Measurements from ENCODE around the gene GNPTAB.

Gene GNPTAB

DNA sequence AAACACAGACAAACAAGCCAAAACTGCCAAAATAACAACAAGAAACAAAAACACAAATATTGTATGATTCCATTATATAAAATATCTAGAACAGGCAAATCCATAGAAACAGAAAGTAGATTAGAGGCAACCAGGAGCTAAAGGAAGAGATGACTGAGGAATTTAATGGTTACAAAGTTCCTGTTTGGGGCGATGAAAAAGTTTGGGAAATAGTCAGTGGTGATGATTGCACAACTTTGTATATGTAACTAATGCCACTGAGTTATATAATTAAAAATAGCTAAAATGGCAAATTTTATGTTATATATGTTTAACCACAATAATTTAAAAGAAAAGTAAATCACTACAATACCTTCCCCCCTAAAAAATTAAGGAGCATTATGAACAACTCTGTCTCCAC, 24.5 kb downstream of the GNPTAB start:
- H3K9me3 ChIP-seq (ENCODE audit: control insufficient read depth, insufficient read depth, low read length): no peaks in the 10 kb centered on the region
- H3K4me1 ChIP-seq (ENCODE audit: insufficient read depth, low read length): peaks cover 7% of the 10 kb centered on the region; the same call in 1 of the 2 replicates
- no peaks in the 10 kb centered on the region for H3K36me3 ChIP-seq (ENCODE audit: insufficient read depth, low read length)
- H3K9ac ChIP-seq (ENCODE audit: low read depth, low read length): no peak overlapping the region

DNA sequence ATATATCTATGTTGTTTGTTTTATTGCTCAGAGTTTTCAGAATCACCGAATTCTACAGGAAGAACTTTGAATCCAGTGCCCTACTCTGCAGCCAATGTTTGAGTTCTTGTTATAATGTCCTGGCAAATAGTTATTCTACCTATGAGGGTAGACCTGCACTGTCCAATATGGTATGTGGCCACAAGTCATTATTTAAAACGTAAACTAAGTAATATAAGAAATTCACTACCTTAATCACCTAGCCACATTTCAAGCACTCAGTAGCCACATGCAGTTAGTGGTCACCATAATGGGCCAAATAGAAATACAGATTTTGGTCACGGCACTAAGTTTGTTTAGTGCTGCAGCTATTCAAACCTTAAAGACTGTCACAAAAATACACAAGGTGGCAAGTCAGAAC, 26.4 kb downstream of the GNPTAB start:
- no peak overlapping the region for H3K9ac ChIP-seq (ENCODE audit: low read depth, low read length)

DNA sequence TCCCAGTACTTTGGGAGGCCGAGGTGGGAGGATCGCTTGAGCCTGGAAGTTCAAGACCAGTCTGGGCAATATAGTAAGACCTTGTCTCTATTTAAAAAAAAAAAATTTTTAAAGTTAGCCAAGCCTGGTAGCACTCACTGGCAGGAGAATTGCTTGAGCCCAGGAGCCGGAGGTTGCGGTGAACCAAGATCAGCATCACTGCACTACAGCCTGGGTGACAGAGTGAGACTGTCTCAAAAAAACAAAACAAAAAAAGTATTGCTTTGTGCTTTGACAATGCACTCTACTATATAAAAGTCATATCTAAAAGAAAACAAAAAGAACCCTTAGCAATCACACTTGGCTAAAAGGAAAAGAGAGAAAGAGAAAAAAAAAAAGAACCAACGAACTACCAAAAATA, 26.8 kb downstream of the GNPTAB start:
- Histone ChIP-seq H3K9me3 (ENCODE audit: control insufficient read depth, insufficient read depth, low read length) (no peaks in the 10 kb centered on the region), H3K4me1 (ENCODE audit: insufficient read depth, low read length) (peaks cover 7% of the 10 kb centered on the region; the same call in 1 of the 2 replicates), H3K9ac (ENCODE audit: low read depth, low read length) (no peak overlapping the region), H3K36me3 (ENCODE audit: insufficient read depth, low read length) (no peaks in the 10 kb centered on the region)

More for the DNA sequence above, 26.4 kb downstream of the GNPTAB start:
- H3K36me3 ChIP-seq (ENCODE audit: insufficient read depth, low read length): no peaks in the 10 kb centered on the region
- H3K4me1 ChIP-seq (ENCODE audit: insufficient read depth, low read length): peaks cover 7% of the 10 kb centered on the region; the same call in 1 of the 2 replicates
- H3K9me3 ChIP-seq (ENCODE audit: control insufficient read depth, insufficient read depth, low read length): no peaks in the 10 kb centered on the region

- Histone ChIP-seq H3K9ac (ENCODE audit: low read depth, low read length) (no peak overlapping the region), H3K9me3 (ENCODE audit: control insufficient read depth, insufficient read depth, low read length) (no peaks in the 10 kb centered on the region), H3K4me1 (ENCODE audit: insufficient read depth, low read length) (peaks cover 5% of the 10 kb centered on the region; the same call in 1 of the 2 replicates), H3K36me3 (ENCODE audit: insufficient read depth, low read length) (no peaks in the 10 kb centered on the region)
These were observed 28.3 kb downstream of the GNPTAB start for GRCh38 chr12:101802486-101802885.

GRCh38 chr12:101799774-101800173, 31.0 kb downstream of the GNPTAB start:
- Histone ChIP-seq H3K9ac (ENCODE audit: low read depth, low read length) (no peak overlapping the region), H3K4me1 (ENCODE audit: insufficient read depth, low read length) (no peaks in the 10 kb centered on the region), H3K36me3 (ENCODE audit: insufficient read depth, low read length) (no peaks in the 10 kb centered on the region; the same call in 1 of the 2 replicates), H3K9me3 (ENCODE audit: control insufficient read depth, insufficient read depth, low read length) (no peaks in the 10 kb centered on the region)

DNA sequence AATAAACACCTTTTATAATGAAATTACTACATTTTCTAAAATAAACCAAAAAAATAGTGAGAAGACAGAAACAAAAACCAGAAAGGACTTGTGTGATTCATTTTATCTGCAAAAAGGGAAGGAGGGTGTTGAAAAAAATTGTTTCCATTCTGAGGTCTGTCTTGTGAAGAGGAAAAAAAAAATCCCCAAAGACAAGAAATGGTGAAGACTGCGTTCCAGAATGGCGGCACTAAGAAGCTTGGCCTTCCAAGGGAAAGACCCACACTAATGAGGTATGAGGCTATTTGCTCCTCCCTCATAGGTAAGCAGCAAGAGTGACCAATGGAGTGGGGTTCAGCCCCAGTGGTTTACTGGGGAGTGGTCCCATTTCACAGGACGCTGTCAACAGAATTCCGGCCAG, 35.0 kb downstream of the GNPTAB start:
- Histone ChIP-seq H3K36me3 (ENCODE audit: insufficient read depth, low read length) (no peaks in the 10 kb centered on the region; the same call in none of the 2 replicates), H3K9me3 (ENCODE audit: control insufficient read depth, insufficient read depth, low read length) (no peaks in the 10 kb centered on the region), H3K4me1 (ENCODE audit: insufficient read depth, low read length) (no peaks in the 10 kb centered on the region), H3K9ac (ENCODE audit: low read depth, low read length) (no peak overlapping the region)

- H3K9me3 ChIP-seq (ENCODE audit: control insufficient read depth, insufficient read depth, low read length): no peaks in the 10 kb centered on the region
- no peak overlapping the region for H3K9ac ChIP-seq (ENCODE audit: low read depth, low read length)
- H3K4me1 ChIP-seq (ENCODE audit: insufficient read depth, low read length): no peaks in the 10 kb centered on the region
- H3K36me3 ChIP-seq (ENCODE audit: insufficient read depth, low read length): no peaks in the 10 kb centered on the region; the same call in none of the 2 replicates
These were observed 35.7 kb downstream of the GNPTAB start for GRCh38 chr12:101795013-101795412.

DNA sequence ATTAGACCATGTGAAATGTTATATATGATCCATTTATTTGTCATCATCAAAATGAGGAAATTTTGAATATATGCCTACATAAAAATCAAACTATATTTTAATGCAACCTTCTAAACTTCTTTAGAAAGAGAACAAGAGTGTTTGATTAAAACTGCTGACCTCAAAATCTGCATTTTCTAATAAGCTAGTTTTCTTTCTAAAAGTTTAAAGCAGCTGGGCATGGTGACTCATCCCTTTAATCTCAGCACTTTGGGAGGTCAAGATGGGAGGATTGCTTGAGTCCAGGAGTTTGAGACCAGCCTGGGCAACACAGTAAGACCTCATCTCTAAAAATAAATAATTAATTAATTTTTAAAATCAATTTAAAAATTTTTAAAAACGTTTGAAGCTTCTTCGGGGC, 36.2 kb downstream of the GNPTAB start:
- Histone ChIP-seq H3K9ac (ENCODE audit: low read depth, low read length) (no peak overlapping the region), H3K4me1 (ENCODE audit: insufficient read depth, low read length) (no peaks in the 10 kb centered on the region), H3K36me3 (ENCODE audit: insufficient read depth, low read length) (no peaks in the 10 kb centered on the region; the same call in none of the 2 replicates), H3K9me3 (ENCODE audit: control insufficient read depth, insufficient read depth, low read length) (no peaks in the 10 kb centered on the region)

GRCh38 chr12:101793401-101793800, 37.4 kb downstream of the GNPTAB start:
- Histone ChIP-seq H3K4me1 (ENCODE audit: insufficient read depth, low read length) (no peaks in the 10 kb centered on the region), H3K9ac (ENCODE audit: low read depth, low read length) (no peak overlapping the region), H3K36me3 (ENCODE audit: insufficient read depth, low read length) (no peaks in the 10 kb centered on the region; the same call in none of the 2 replicates), H3K9me3 (ENCODE audit: control insufficient read depth, insufficient read depth, low read length) (no peaks in the 10 kb centered on the region)

- Histone ChIP-seq H3K4me1 (ENCODE audit: insufficient read depth, low read length) (no peaks in the 10 kb centered on the region), H3K9me3 (ENCODE audit: control insufficient read depth, insufficient read depth, low read length) (no peaks in the 10 kb centered on the region), H3K36me3 (ENCODE audit: insufficient read depth, low read length) (no peaks in the 10 kb centered on the region; the same call in none of the 2 replicates), H3K9ac (ENCODE audit: low read depth, low read length) (no peak overlapping the region)
These were observed 38.5 kb downstream of the GNPTAB start for GRCh38 chr12:101792046-101792931.

GRCh38 chr12:101789171-101789570, 41.6 kb downstream of the GNPTAB start:
- Histone ChIP-seq H3K9me3 (ENCODE audit: control insufficient read depth, insufficient read depth, low read length) (no peaks in the 10 kb centered on the region), H3K4me1 (ENCODE audit: insufficient read depth, low read length) (no peaks in the 10 kb centered on the region), H3K36me3 (ENCODE audit: insufficient read depth, low read length) (no peaks in the 10 kb centered on the region; the same call in 1 of the 2 replicates), H3K9ac (ENCODE audit: low read depth, low read length) (no peak overlapping the region)

GRCh38 chr12:101785671-101786070, 45.1 kb downstream of the GNPTAB start:
- H3K36me3 ChIP-seq (ENCODE audit: insufficient read depth, low read length): no peaks in the 10 kb centered on the region
- H3K9ac ChIP-seq (ENCODE audit: low read depth, low read length): no peak overlapping the region
- H3K9me3 ChIP-seq (ENCODE audit: control insufficient read depth, insufficient read depth, low read length): no peaks in the 10 kb centered on the region
- no peaks in the 10 kb centered on the region for H3K4me1 ChIP-seq (ENCODE audit: insufficient read depth, low read length)

DNA sequence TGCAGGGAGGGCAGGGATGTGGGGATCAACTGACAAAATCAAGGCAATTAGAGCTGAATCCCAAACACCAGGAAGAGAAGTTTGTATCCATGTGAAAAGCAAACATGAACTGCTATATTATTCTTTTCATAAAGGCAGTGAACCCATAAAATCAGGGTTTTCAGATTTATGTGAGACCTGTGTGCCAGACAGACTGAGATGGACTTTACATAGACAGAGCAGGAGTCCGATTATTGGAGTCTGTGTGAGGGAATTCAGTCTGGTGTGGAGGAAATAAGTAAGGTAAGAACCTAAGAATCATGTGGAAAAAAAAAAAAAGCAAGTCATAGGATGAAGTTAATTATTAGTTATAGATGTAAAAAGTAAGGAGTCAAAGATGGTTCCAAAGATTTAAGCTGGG, 46.4 kb downstream of the GNPTAB start:
- H3K9me3 ChIP-seq (ENCODE audit: control insufficient read depth, insufficient read depth, low read length): no peaks in the 10 kb centered on the region

DNA sequence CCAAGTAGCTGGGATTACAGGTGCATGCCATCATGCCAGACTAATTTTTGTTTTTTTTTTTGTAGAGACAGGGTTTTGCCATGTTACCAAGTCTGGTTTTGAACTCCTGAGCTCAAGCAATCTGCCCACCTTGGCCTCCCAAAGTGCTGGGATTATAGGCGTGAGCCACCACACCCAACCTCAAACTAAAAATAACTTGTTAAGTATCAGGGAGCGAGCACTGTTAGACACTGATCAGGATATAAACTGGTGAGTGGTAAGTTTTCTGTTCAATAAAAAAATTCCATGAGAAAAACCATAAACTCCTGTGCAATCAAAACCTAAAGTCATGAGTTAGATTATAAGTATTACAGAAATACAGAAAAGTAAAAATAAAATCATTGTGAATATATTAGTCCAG, 46.9 kb downstream of the GNPTAB start:
- no peaks in the 10 kb centered on the region for H3K4me1 ChIP-seq (ENCODE audit: insufficient read depth, low read length)
- no peak overlapping the region for H3K9ac ChIP-seq (ENCODE audit: low read depth, low read length)
- 0 out of 2 replicates have a peak, but pooled peaks cover 3% of the 10 kb centered on the region for H3K36me3 ChIP-seq (ENCODE audit: insufficient read depth, low read length)
- H3K9me3 ChIP-seq (ENCODE audit: control insufficient read depth, insufficient read depth, low read length): no peaks in the 10 kb centered on the region

More for the DNA sequence above, 46.4 kb downstream of the GNPTAB start:
- Histone ChIP-seq H3K4me1 (ENCODE audit: insufficient read depth, low read length) (no peaks in the 10 kb centered on the region), H3K36me3 (ENCODE audit: insufficient read depth, low read length) (0 out of 2 replicates have a peak, but pooled peaks cover 3% of the 10 kb centered on the region), H3K9ac (ENCODE audit: low read depth, low read length) (no peak overlapping the region)

- Histone ChIP-seq H3K9me3 (ENCODE audit: control insufficient read depth, insufficient read depth, low read length) (no peaks in the 10 kb centered on the region), H3K4me1 (ENCODE audit: insufficient read depth, low read length) (no peaks in the 10 kb centered on the region), H3K9ac (ENCODE audit: low read depth, low read length) (no peak overlapping the region), H3K36me3 (ENCODE audit: insufficient read depth, low read length) (0 out of 2 replicates have a peak, but pooled peaks cover 3% of the 10 kb centered on the region)
These were observed 47.6 kb downstream of the GNPTAB start for GRCh38 chr12:101783150-101783549.
